GM19193 (cell line): ENCODE measurements around the gene ZNF837.

Experiments used
- POLR2A ChIP-seq: IDR thresholded peaks from 4 replicates; pipeline ENCODE4 v1.6.1; 2011; ENCODE audit not compliant: insufficient read depth, insufficient read length; ENCODE audit errors: extremely low read depth

Gene ZNF837

DNA sequence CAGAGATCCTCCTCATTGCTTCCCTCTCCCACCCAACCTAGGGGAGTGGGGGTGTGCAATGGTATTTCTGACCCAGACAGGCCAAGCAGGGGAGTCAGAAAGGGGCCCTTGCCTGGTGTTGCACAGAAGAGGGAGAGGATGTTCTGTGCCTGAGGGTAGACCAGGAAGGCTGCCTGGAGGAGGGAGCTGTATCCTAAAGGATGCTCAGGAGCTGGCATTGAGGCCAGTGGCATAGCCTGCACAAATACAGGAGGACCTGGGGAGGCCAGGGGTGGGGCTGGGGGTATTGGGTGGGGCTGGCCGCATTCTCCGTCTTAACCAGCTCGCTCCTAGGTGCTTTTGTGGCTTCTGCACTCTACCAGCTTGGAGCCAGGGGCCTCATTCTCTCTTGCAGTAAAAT, 19.1 kb upstream of the ZNF837 start:
- no peak for TF ChIP-seq POLR2A

DNA sequence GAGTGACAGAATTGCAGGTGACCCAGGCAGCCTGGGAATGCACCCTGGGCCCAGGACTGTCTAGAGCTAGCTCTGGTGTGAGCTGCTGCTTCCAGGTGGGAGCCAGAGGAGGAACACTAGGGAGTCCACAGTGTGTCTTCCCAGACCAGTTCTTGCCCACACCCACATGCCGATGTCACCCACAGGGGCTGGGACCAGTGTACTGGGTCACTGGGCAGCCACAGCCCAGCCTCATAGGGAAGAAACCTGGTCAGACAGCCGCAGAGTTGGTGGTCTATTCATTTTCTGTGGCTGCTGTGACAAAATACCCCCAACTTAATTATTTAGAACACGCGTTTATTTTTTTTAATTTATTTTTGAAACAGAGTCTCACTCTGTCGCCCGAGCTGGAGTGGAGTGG, 17.7 kb upstream of the ZNF837 start:
- TF ChIP-seq POLR2A = no peak

DNA sequence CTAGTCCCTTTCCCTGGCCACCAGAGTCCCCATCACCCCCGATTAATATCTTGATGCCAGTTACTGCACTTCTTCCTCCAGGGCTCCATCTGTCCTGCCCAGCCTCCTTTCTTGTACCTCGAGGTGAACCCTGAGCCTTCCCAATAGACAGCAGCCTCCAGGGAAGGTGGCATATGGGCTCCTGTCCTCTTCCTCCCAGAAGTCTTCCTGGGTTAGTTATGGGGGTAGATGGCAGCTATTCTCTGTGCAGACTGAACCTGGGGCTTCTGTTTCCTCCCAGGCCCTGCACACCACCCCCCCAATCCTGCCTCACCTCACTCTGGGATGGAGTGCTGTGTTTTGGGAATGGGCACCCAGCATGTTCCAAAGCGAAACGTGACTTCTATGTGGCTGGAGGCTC, 17.3 kb upstream of the ZNF837 start:
- no peak for TF ChIP-seq POLR2A

DNA sequence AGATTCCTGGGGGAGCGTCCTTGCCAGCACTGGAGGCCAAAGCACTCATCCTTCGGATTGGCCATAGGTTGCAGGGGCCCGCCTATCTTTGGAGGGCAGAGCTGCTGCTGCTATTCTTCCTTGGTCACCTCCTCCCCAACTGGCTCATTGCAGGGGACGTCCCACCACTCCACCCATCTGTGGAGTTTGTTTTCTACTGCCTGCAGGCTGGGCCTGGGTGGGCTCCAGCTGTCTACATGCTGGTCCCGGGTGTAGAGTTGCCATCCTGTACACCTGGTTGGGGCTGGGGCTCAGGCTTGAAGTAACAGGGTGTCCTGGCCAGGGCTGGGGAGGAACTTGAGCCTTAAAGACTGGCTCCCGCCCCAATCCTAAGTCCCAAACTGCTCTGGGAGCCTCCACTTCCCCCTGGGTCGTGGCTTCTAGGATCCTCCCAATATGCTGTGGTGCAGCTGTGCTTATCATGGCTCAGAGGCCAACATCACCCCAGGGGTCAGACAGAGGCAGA, 16.8 kb upstream of the ZNF837 start:
- TF ChIP-seq POLR2A = no peak

DNA sequence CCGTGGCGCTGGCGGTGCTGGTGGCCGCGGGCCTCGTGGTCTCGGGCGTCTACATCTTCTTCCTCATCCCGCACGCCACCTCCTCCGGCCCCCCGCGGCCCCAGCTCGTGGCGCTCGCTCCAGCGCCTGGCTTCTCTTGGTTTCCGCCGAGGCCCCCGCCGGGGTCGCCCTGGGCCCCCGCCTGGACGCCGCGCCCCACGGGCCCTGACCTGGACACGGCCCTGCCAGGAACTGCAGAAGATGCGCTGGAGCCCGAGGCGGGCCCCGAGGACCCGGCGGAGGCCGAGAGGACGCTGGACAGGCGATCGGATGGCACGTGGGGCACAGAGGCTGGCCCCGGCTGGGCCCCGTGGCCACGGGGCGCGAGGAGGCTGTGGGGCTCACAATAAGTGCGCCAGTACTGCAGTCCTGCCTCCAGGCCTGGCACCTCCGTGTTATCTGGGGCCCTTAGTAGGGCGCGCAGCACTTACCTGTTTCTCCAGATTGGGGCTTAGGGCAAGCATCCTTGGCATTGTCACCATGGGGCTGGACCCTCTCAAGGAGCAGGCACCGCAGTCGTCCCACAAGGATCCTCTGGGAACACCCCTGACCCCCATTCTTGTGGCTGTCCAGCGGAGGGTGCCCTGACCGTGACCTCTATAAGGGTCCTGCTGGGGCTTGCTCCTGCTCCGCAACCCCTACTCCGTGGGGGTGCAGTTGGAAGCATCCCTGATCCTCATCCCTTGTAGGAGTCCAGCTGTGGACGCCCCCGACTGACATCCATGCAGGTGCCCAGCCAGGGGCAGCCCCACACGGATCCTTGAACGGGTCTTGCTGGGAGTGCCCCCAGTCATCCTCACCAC, 16.1 kb upstream of the ZNF837 start:
- no peak for TF ChIP-seq POLR2A

DNA sequence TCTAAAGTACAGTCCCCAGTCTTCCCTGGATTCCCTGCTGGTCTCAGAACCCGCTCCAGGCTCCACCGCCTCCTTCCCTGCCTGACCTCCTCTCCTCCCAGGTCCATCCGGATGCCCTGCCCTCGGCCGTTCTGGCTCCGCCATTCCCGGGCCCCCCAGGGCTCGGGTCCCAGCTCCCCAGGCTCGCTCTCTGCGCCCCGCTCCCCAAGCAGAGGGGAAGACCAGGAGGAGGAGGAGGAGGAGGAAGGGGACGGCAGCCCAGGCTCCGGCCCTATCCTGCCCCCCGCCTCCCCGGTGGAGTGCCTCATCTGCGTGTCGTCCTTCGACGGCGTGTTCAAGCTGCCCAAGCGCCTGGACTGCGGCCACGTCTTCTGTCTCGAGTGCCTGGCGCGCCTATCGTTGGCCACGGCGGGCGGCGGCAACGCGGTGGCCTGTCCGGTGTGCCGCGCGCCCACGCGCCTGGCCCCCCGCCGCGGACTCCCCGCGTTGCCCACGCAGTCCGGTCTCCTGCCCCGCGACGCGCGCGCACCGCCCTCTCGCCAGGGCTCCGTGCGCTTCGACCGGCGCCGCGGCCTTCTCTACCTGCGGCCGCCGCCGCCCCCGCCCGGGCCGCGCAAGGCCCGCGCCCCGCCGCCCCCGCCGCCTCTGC, 15.3 kb upstream of the ZNF837 start:
- TF ChIP-seq POLR2A = no peak

DNA sequence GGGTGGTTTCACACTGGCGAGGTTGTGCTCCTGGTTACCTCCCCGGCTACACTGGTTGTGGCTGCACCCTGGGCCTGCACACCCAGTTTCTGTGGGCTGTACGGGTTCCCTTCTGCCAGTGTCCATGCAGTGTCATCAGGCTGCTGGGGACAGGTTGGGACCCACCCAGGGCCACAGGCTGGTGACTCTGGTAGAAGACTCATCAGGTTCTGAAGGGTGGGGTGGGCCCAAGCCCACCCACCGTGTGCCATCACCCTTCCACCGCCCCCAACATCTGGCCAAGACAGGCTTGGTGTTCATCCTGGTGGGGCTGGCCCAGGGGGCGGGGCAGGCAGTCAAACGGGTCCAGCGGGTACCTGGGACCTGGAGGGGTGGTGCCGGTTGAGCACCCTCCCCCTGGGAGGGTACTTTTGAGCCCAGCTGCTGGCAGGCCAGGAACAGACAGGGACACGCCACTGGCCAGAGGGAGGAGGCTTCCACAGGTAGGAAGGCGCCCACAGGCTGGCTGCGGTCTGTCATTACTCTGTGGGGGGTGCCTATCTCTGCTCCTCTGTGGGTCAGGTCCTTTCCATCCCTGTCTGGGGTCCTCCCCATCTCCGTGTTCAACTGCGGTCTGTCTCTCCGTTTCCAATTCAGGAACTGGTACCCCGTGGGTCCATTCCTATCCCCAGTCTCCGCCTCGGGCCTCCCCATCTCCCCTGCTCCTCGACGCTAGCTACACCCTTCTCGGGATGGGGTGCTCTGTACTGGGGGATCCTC, 14.6 kb upstream of the ZNF837 start, which contains the start of gene RNF225:
Gene RNF225, plus strand, starts transcription at position 437 of the 759 bp plus-strand sequence. CDS start 434 bp downstream, outside the sequence.
- peak; percentile 57 for TF ChIP-seq POLR2A

DNA sequence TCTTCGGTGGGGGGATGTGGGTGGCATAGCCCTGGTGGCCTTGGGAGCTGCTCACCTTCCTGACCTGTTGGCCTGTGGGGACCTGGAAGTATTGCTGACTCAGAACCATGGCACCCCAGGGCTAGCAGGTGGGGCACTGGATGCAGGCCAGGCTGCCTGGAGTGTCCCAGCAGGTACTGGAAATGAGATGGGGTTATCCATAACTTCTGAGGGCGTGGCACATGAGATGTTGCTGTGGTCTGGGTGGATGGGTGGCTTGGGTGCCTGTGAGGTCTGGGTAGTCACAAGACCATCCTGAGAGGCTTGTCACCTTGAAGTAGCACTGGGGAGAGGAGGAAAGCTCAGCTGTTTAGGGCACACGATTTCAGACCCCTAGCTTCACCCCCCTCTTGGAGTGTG, 14.0 kb upstream of the ZNF837 start:
- no peak for TF ChIP-seq POLR2A

DNA sequence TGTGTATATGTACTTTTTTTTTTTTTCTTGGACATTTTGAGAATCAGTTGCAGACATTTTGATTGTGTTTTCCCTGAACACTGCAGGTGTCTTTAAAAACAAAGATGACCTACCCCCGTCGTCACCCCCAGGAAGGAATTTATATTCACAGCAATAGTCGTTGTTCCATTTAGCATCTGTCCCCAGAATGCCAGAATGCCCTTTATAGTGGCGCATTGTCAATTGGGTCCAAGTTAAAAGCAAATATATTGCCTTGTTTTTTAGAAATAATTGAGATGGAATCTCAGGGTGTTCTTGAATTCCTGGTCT, 12.8 kb upstream of the ZNF837 start:
- no peak for TF ChIP-seq POLR2A

DNA sequence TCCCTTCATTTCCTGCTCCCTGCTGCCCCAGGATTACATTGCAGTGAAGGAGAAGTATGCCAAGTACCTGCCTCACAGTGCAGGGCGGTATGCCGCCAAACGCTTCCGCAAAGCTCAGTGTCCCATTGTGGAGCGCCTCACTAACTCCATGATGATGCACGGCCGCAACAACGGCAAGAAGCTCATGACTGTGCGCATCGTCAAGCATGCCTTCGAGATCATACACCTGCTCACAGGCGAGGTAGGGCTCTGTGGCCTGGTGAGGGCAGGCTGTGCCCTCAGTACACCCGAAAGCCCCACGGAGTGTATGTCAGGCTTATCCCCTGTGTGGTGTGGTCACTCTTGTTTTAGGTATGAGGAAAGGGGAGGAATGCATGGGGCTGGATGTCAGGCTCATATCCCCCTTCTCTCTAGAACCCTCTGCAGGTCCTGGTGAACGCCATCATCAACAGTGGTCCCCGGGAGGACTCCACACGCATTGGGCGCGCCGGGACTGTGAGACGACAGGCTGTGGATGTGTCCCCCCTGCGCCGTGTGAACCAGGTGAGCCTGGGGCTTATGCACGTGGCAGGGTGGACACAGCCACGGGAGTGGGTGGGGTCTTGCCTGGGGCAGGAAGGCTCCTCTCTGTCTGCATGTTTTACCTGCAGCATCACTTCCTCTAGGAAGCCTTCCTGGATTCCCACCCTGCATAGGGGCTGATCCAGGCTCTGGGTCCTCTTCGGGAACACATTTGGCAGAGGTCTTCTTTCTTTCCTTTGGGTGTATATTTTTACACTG, 12.3 kb upstream of the ZNF837 start:
- TF ChIP-seq POLR2A = no peak

DNA sequence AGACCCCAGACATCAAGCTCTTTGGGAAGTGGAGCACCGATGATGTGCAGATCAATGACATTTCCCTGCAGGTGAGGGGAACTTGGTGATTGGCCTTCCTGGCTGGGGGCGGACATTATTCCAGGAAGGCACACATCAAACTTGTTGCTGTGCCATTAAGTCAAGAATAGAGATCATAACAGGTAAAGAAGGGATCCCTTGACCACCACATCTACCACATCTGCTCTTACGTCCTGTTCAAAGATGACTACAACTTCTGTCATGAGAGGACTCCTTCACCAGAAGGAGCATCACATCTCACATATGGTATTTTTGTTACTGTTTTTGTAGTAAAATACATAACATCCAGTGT, 7.3 kb upstream of the ZNF837 start:
- no peak for TF ChIP-seq POLR2A

DNA sequence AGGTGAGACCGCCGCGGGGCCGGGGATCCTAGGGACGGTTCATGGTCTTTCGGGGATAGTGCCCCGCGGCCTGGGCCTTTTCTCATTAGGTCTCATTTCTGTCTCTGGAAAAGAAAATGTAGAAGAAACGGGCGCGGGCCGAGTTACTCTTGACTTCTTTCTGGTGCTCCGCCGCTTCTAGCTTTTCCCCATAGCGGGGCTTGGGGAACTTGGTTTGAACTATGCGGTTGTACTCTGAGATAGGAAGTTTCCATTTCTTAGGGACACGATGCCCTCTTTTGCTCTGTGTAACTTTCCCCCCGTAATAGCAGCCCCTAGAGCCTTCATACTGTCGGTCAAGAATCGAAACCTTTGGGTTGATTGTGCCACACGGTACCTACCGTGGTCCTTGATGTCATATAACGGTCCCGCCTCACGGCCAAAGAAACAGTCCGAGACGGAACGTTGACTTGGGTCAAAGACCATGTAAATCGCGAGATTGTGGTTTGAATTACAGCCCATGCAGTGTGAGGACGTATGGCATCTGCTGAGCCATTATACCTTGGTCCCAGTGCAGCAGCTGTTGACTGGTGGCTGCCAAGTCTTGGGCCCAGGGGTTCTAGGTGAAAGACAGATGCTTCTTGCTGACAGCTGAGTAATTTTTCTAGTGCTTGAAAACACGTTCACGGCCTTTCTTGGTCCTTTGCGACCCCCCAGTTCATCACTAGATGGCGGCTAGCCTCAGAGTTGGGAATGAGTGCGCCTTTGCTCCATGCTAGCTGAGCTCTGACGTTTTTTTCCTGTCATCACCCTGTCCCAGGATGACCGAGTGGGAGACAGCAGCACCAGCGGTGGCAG, 6.7 kb upstream of the ZNF837 start:
- TF ChIP-seq POLR2A = no peak

DNA sequence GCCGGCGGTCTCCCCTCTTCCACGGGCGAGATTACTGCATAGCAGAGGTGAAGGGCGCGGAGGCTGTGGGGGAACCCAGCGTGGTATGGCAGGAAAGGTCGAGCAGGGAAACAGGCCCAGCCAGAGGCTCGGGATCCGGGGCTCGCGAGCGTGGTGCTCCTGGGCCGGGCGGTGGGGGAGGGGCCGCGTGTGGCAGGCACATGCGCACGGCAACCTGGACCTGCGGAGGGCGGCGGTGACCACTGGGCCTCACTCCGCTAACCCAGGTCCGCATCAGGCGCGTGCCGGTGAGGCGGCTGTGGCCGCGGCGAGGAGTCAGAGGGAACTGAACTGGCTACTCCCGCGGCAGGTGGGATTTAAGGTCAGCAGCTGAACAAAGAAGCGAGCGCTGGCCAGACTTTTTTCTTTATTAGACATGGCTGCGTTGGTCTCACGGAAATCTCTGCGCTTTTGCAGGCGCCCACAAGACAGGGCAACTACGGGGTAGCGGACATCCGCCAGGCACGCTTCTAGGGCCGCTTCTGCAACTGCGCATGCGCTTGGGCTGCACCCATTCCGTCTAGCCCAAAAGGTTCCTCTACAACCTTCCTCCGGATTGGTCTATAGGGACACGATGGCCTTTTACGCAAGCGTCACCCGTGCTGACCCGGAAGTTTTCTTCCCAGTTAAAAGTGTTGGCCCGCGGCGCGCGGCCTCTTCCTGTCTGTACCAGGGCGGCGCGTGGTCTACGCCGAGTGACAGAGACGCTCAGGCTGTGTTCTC, 5.9 kb upstream of the ZNF837 start, which contains the start of gene RPS5:
Gene RPS5, plus strand, starts transcription at position 694 of the 762 bp plus-strand sequence. CDS start 869 bp downstream, outside the sequence.
- TF ChIP-seq POLR2A = peak; percentile 98
